K562 (cell line): ENCODE results near the gene RAD51D. TPM values are rescaled to one million over a fixed set of nuclear protein-coding genes. Genes with fewer than 3 reads are reported as not detected.

Experiments used
- ATAC-seq: fragments of 200-7000 bp; cut with Tn5 transposase; 3 replicates; pipeline ENCODE4 v1.9.1; 2020; ENCODE audit warnings: moderate library complexity
- BruUV-seq: library from RNA; stranded (reverse); fragments of 400-500 nt; replicated peaks from 2 replicates; lab custom pipeline; 2021; lab: Mats Ljungman, UMichigan
- CTCF ChIA-PET: fragments of 300-600 bp; formaldehyde crosslinking; extraction: SDS; loops from one replicate; lab custom pipeline; 2021; ENCODE audit warnings: low intra/inter-chr PET ratio; lab: Yijun Ruan, JAX
- POLR2A ChIA-PET: fragments of 300-600, 350-650 bp; sonication (Branson Sonifier 250); formaldehyde crosslinking; extraction: SDS; loops from one replicate; lab custom pipeline; 2021; ENCODE audit warnings: antibody characterized with exemption, inconsistent platforms; lab: Yijun Ruan, JAX
- DNase-seq, 4 experiments: peaks; one replicate each; pipeline versions ENCODE4 v3.0.0 to v3.0.0-alpha.2; 2011 to 2018; ENCODE audit warnings: low spot score in 3 of 4, mixed read lengths in 3 of 4; ENCODE audit errors: extremely low read depth in 1 of 4
- FAIRE-seq: peaks from 2 replicates; lab custom pipeline; 2011; peaks lifted over from hg19 to GRCh38; lab: Jason Lieb, UNC
- H2AFZ ChIP-seq: 2 replicates; pipeline ENCODE4 v1.6.0; 2011; ENCODE audit warnings: low read depth, low read length, control low read depth, inconsistent platforms
- H3K27ac ChIP-seq: fragments of 200-600 bp; 3 replicates; pipeline ENCODE4 v1.8.0; 2011; ENCODE audit warnings: low read depth, mild to moderate bottlenecking, control low read depth, inconsistent platforms, low read length, moderate library complexity, mixed read lengths; ENCODE audit errors: extremely low read depth
- H3K27me3 ChIP-seq, 2 experiments: fragments of 300-600 bp in 1 of 2; 2 replicates in 1 of 2; 3 replicates in 1 of 2; pipeline versions ENCODE4 v1.6.0 to v1.8.0; 2011; ENCODE audit warnings: inconsistent platforms in 2 of 2, low read length in 2 of 2, mild to moderate bottlenecking in 1 of 2, mixed read lengths in 1 of 2, moderate library complexity in 1 of 2; ENCODE audit not compliant: control insufficient read depth in 2 of 2, insufficient read depth in 2 of 2
- H3K36me3 ChIP-seq: fragments of 300-600 bp; 3 replicates; pipeline ENCODE4 v1.8.0; 2011; ENCODE audit warnings: mild to moderate bottlenecking, low read length, inconsistent platforms; ENCODE audit not compliant: control insufficient read depth, insufficient read depth
- H3K4me1 ChIP-seq, 2 experiments: fragments of 200-600 bp in 1 of 2; replicated peaks in 1 of 2; 2 replicates in 1 of 2; 3 replicates in 1 of 2; pipeline versions ENCODE4 v1.5.1 to v1.8.0; 2011; ENCODE audit warnings: inconsistent platforms in 2 of 2, low read length in 2 of 2, mild to moderate bottlenecking in 1 of 2, mixed read lengths in 1 of 2, moderate library complexity in 1 of 2; ENCODE audit not compliant: control insufficient read depth in 2 of 2, insufficient read depth in 2 of 2
- H3K4me2 ChIP-seq: 2 replicates; pipeline ENCODE4 v1.6.1; 2011; ENCODE audit warnings: low read length, control low read depth, inconsistent platforms, mixed read lengths; ENCODE audit not compliant: insufficient read depth
- H3K4me3 ChIP-seq: fragments of 200-600 bp; sonication (generic), shearing (Covaris generic); 2 replicates; pipeline ENCODE4 v1.5.1; 2016; ENCODE audit warnings: control low read depth, inconsistent platforms
- H3K79me2 ChIP-seq: fragments of 200-600 bp; 3 replicates; pipeline ENCODE4 v1.8.0; 2011; ENCODE audit warnings: low read length, inconsistent platforms; ENCODE audit not compliant: control insufficient read depth, insufficient read depth
- H3K9ac ChIP-seq, 2 experiments: 2 replicates each; pipeline versions ENCODE4 v1.6.0 to v1.6.1; 2011; ENCODE audit warnings: low read depth in 2 of 2, low read length in 2 of 2, control low read depth in 1 of 2, inconsistent platforms in 1 of 2, mild to moderate bottlenecking in 1 of 2, mixed read lengths in 1 of 2; ENCODE audit not compliant: insufficient read depth in 1 of 2
- H3K9me1 ChIP-seq: one replicate; pipeline ENCODE4 v1.6.0; 2011; ENCODE audit warnings: inconsistent platforms, mild to moderate bottlenecking, low read length, moderate library complexity; ENCODE audit not compliant: control insufficient read depth, insufficient read depth
- H3K9me3 ChIP-seq: replicated peaks from 2 replicates; pipeline ENCODE4 v1.5.1; 2011; ENCODE audit warnings: low read depth, low read length, inconsistent platforms; ENCODE audit not compliant: control insufficient read depth, insufficient read depth
- H4K20me1 ChIP-seq: replicated peaks from 2 replicates; pipeline ENCODE4 v1.6.1; 2011; ENCODE audit warnings: low read length, inconsistent platforms, mixed read lengths; ENCODE audit not compliant: control insufficient read depth, insufficient read depth
- CTCF ChIP-seq, 3 experiments: IDR thresholded peaks in 2 of 3; conservative IDR thresholded peaks in 1 of 3; 2 replicates each; pipeline ENCODE4 v1.5.1; 2011 to 2012; ENCODE audit warnings: low read length in 3 of 3, mild to moderate bottlenecking in 3 of 3, control low read depth in 2 of 3, improper control_type of control experiment in 1 of 3, inconsistent platforms in 1 of 3, low read depth in 1 of 3, mixed read lengths in 1 of 3, moderate library complexity in 1 of 3; ENCODE audit not compliant: insufficient read depth in 2 of 3
- FOXJ2 ChIP-seq: fragments of 200-800 bp; sonication (Bioruptor generic); IDR thresholded peaks from 2 replicates; pipeline ENCODE4 v1.6.1; 2016; ENCODE audit warnings: missing genetic modification characterization, missing compliant biosample characterization
- HNRNPLL ChIP-seq: fragments of 200-400 bp; formaldehyde crosslinking; IDR thresholded peaks from 2 replicates; pipeline ENCODE4 v1.6.1; 2017; ENCODE audit warnings: low read length, low read depth, mild to moderate bottlenecking; ENCODE audit not compliant: poor library complexity, severe bottlenecking
- KHSRP ChIP-seq: fragments of 450-650 bp; IDR thresholded peaks from 2 replicates; pipeline ENCODE4 v1.6.1; 2017
- MYNN ChIP-seq, 2 experiments: sonication (generic); formaldehyde crosslinking in 1 of 2; IDR thresholded peaks; 2 replicates each; pipeline versions ENCODE4 v1.5.0 to v1.6.1; 2016 to 2020; ENCODE audit warnings: antibody characterized with exemption in 1 of 2, missing genetic modification reagents in 1 of 2
- PRMT5 ChIP-seq: sonication (generic); formaldehyde crosslinking; IDR thresholded peaks from 2 replicates; pipeline ENCODE4 v1.5.0; 2020; ENCODE audit warnings: missing genetic modification reagents
- PTBP1 ChIP-seq: fragments of 200-400 bp; formaldehyde crosslinking; IDR thresholded peaks from 2 replicates; pipeline ENCODE4 v1.6.1; 2017; ENCODE audit warnings: low read depth, low read length
- ZBTB7A ChIP-seq: IDR thresholded peaks from 2 replicates; pipeline ENCODE4 v1.6.1; 2011; ENCODE audit warnings: low read depth, mild to moderate bottlenecking, low read length, moderate library complexity, borderline replicate concordance; ENCODE audit not compliant: control insufficient read depth
- ZKSCAN8 ChIP-seq: fragments of 200-800 bp; sonication (Bioruptor generic); IDR thresholded peaks from 2 replicates; pipeline ENCODE4 v1.6.1; 2016; ENCODE audit warnings: missing genetic modification characterization, missing compliant biosample characterization
- ZNF121 ChIP-seq: sonication (generic); formaldehyde crosslinking; conservative IDR thresholded peaks from 2 replicates; pipeline ENCODE4 v1.8.0; 2022; ENCODE audit warnings: missing genetic modification reagents
- WGBS: fragments of 100-300 bp; shearing (Covaris generic); methylation state at CpG from one replicate; pipeline ENCODE4 v1.1.6; 2016; ENCODE audit warnings: low coverage, mixed read lengths; ENCODE audit not compliant: insufficient coverage; ENCODE audit errors: missing lambda C conversion rate; 5-methylcytosine and 5-hydroxymethylcytosine counted together
- in situ Hi-C: fragments of 300-500 bp; cut with MboI; formaldehyde crosslinking; loops from 4 replicates; pipeline ENCODE4 v1.15.0; 2018; ENCODE audit warnings: inconsistent platforms, mixed read lengths
- intact Hi-C: fragments of 100-400 bp; cut with micrococcal nuclease; formaldehyde crosslinking; loops from 2 replicates; pipeline ENCODE4 v1.14.2; 2022
- polyA plus RNA-seq, 8 experiments: library from polyadenylated mRNA; depleted of rRNA in 4 of 8; stranded (reverse) in 5 of 8; unstranded in 3 of 8; fragments of >200 nt; fragmentation: Nextera tagmentation in 2 of 8; fragmentation: Illumina TruSeq in 1 of 8; extraction: Ambion mirVana in 2 of 8; extraction: Trizol in 1 of 8; gene quantifications; 2 replicates each; pipeline versions ENCODE4 v1.2.1 to v1.2.3, GENCODE V29; 2011 to 2014; ENCODE audit warnings: inconsistent platforms in 1 of 8, missing spikeins in 1 of 8
- total RNA-seq, 7 experiments: library from RNA; depleted of rRNA in 6 of 7; stranded (reverse); fragments of >200 nt in 6 of 7; fragmentation: Illumina TruSeq in 2 of 7; extraction: Trizol in 2 of 7; gene quantifications; 2 replicates each; pipeline versions ENCODE4 v1.2.1 to v1.2.3, GENCODE V29; 2011 to 2021; ENCODE audit warnings: low replicate concordance in 1 of 7
- TF ChIP-seq, protein P1 (sequence below): fragments of 250-450 bp; sonication (Bioruptor Pico); IDR thresholded peaks from 2 replicates; pipeline ENCODE4 v1.5.0; 2021
- TF ChIP-seq, protein P2 (sequence below): sonication (generic); formaldehyde crosslinking; IDR thresholded peaks from 2 replicates; pipeline ENCODE4 v1.8.0; 2023; ENCODE audit warnings: missing genetic modification reagents, mild to moderate bottlenecking, borderline replicate concordance
- TF ChIP-seq, protein P3 (sequence below): sonication (generic); formaldehyde crosslinking; IDR thresholded peaks from 2 replicates; pipeline ENCODE4 v1.8.1; 2022; ENCODE audit warnings: missing genetic modification reagents

RAD51D gene
- total and polyA plus RNA-seq, 9 of the 15 experiments (the other 6 are each of a cell fraction or from before 2014, with no cell fraction given), result 2.2 to 16.9 (median 8.7) TPM

- in situ Hi-C loops (no loop called here), intact Hi-C loops (no loop called here)
- Histone ChIP-seq H3K9me3 (no peaks in the 10 kb centered on the region), H3K27ac (no peak overlapping the region), H3K9ac (no peak overlapping the region), H3K79me2 (no peaks in the 10 kb centered on the region), H3K4me1 (no peaks in the 10 kb centered on the region), H3K27me3 (peaks cover 36 to 44% of the 10 kb centered on the region in 2 experiments), H2AFZ (no peak overlapping the region), H3K36me3 (no peaks in the 10 kb centered on the region), H3K4me2 (no peak overlapping the region), H3K4me3 (no peak overlapping the region), H3K9me1 (no peaks in the 10 kb centered on the region), H4K20me1 (0 out of 2 replicates have a peak, but pooled peaks cover 4% of the 10 kb centered on the region)
- no peak for ATAC-seq
- ChIA-PET CTCF (no interaction called here), POLR2A (interaction anchor here (0.6 kb wide), 1 partner anchor 477 kb away, joined by 3 read pairs; no protein-coding TSS in a partner anchor)
- DNase-seq, result no peak
- 1% methylated on average over 7 of the region's 7 CpGs for WGBS
- no peak for FAIRE-seq
- BruUV-seq, result no TSS peak
- TF ChIP-seq KHSRP (no peak), FOXJ2 (tag) (no peak), CTCF (IDR thresholded peaks at IDR 0.05 in 2 of 3, conservative IDR thresholded peaks at IDR 0.05 in 1 of 3; ENCODE audit: insufficient read depth in 2 of 3, low read depth in 1 of 3, low read length in 3 of 3) (no peak), MYNN (IDR thresholded peaks at IDR 0.05) (no peak), MYNN (CRISPR knock-in tag; IDR thresholded peaks at IDR 0.05) (no peak), PRMT5 (CRISPR knock-in tag) (no peak), ZBTB7A (no peak), HNRNPLL (no peak), PTBP1 (no peak), ZKSCAN8 (CRISPR knock-in tag) (no peak), ZNF121 (CRISPR knock-in tag) (no peak)
- TF ChIP-seq, protein P1, sequence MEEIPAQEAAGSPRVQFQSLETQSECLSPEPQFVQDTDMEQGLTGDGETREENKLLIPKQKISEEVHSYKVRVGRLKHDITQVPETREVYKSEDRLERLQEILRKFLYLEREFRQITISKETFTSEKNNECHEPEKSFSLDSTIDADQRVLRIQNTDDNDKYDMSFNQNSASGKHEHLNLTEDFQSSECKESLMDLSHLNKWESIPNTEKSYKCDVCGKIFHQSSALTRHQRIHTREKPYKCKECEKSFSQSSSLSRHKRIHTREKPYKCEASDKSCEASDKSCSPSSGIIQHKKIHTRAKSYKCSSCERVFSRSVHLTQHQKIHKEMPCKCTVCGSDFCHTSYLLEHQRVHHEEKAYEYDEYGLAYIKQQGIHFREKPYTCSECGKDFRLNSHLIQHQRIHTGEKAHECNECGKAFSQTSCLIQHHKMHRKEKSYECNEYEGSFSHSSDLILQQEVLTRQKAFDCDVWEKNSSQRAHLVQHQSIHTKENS (CRISPR knock-in tag), result no peak
- TF ChIP-seq, protein P2, sequence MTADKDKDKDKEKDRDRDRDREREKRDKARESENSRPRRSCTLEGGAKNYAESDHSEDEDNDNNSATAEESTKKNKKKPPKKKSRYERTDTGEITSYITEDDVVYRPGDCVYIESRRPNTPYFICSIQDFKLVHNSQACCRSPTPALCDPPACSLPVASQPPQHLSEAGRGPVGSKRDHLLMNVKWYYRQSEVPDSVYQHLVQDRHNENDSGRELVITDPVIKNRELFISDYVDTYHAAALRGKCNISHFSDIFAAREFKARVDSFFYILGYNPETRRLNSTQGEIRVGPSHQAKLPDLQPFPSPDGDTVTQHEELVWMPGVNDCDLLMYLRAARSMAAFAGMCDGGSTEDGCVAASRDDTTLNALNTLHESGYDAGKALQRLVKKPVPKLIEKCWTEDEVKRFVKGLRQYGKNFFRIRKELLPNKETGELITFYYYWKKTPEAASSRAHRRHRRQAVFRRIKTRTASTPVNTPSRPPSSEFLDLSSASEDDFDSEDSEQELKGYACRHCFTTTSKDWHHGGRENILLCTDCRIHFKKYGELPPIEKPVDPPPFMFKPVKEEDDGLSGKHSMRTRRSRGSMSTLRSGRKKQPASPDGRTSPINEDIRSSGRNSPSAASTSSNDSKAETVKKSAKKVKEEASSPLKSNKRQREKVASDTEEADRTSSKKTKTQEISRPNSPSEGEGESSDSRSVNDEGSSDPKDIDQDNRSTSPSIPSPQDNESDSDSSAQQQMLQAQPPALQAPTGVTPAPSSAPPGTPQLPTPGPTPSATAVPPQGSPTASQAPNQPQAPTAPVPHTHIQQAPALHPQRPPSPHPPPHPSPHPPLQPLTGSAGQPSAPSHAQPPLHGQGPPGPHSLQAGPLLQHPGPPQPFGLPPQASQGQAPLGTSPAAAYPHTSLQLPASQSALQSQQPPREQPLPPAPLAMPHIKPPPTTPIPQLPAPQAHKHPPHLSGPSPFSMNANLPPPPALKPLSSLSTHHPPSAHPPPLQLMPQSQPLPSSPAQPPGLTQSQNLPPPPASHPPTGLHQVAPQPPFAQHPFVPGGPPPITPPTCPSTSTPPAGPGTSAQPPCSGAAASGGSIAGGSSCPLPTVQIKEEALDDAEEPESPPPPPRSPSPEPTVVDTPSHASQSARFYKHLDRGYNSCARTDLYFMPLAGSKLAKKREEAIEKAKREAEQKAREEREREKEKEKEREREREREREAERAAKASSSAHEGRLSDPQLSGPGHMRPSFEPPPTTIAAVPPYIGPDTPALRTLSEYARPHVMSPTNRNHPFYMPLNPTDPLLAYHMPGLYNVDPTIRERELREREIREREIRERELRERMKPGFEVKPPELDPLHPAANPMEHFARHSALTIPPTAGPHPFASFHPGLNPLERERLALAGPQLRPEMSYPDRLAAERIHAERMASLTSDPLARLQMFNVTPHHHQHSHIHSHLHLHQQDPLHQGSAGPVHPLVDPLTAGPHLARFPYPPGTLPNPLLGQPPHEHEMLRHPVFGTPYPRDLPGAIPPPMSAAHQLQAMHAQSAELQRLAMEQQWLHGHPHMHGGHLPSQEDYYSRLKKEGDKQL (CRISPR knock-in tag), result no peak
- TF ChIP-seq, protein P3, sequence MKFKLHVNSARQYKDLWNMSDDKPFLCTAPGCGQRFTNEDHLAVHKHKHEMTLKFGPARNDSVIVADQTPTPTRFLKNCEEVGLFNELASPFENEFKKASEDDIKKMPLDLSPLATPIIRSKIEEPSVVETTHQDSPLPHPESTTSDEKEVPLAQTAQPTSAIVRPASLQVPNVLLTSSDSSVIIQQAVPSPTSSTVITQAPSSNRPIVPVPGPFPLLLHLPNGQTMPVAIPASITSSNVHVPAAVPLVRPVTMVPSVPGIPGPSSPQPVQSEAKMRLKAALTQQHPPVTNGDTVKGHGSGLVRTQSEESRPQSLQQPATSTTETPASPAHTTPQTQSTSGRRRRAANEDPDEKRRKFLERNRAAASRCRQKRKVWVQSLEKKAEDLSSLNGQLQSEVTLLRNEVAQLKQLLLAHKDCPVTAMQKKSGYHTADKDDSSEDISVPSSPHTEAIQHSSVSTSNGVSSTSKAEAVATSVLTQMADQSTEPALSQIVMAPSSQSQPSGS (CRISPR knock-in tag), result no peak
Observed at GRCh38 chr17:35155246-35155645, 35.6 kb upstream of the RAD51D start.
